T-helper 1 cell (primary cell): Measurements from ENCODE around the gene ZBTB7B.
"Not testable (repeated sequence)": the region's sequence is repeated elsewhere in the genome, so short reads cannot be mapped to it uniquely, and the experiment has no call there.

ENCODE experiments used
- DNase-seq, 5 donors: peaks; one replicate each; pipeline ENCODE4 v3.0.0-alpha.2; 2012 to 2020

ZBTB7B gene

GRCh38 chr1:154969246-154969645, 33.4 kb upstream of the ZBTB7B start:
- no peak for DNase-seq

GRCh38 chr1:154969860-154970452, 32.6 kb upstream of the ZBTB7B start:
- no peak for DNase-seq

- peak in 1 of 5 donors; percentile 39 for DNase-seq
Observed at GRCh38 chr1:154970631-154971340, 31.8 kb upstream of the ZBTB7B start, which contains the start of gene SHC1. Gene SHC1, minus strand, starts transcription at chr1:154970747. Its CDS starts 221 bp downstream, at chr1:154970526.

GRCh38 chr1:154971341-154971998, 31.1 kb upstream of the ZBTB7B start:
- no peak for DNase-seq

GRCh38 chr1:154972213-154972516, 30.4 kb upstream of the ZBTB7B start:
- no peak for DNase-seq

- no peak for DNase-seq
Observed at GRCh38 chr1:154972517-154973343, 29.9 kb upstream of the ZBTB7B start.

GRCh38 chr1:154973344-154974101, 29.1 kb upstream of the ZBTB7B start:
- peak; percentile 81 to 94 (median 91) for DNase-seq

GRCh38 chr1:154974102-154974807, 28.3 kb upstream of the ZBTB7B start, which contains the start of gene CKS1B:
Gene CKS1B, plus strand, starts transcription at chr1:154974681. Its CDS starts 65 bp downstream, at chr1:154974746.
- DNase-seq = peak; percentile 91 to 100 (median 95)

- DNase-seq = peak; percentile 89 to 96 (median 91)
Observed at GRCh38 chr1:154974808-154975408, 27.7 kb upstream of the ZBTB7B start.

GRCh38 chr1:154975409-154976059, 27.1 kb upstream of the ZBTB7B start:
- DNase-seq = peak in 4 of 5 donors; percentile 27 to 58 (median 34)

- DNase-seq = not testable (repeated sequence)
Observed at GRCh38 chr1:154977762-154978161, 24.8 kb upstream of the ZBTB7B start.

- DNase-seq = no peak
Observed at GRCh38 chr1:154978360-154978759, 24.2 kb upstream of the ZBTB7B start.

- DNase-seq = no peak
Observed at GRCh38 chr1:154982341-154982740, 20.3 kb upstream of the ZBTB7B start.

- DNase-seq = peak; percentile 87 to 99 (median 94)
Observed at GRCh38 chr1:154982897-154983648, 19.5 kb upstream of the ZBTB7B start, which contains the start of gene FLAD1. Gene FLAD1, plus strand, starts transcription at chr1:154983344. Its CDS starts 351 bp downstream, at chr1:154983695.

GRCh38 chr1:154983776-154984466, 18.7 kb upstream of the ZBTB7B start:
- DNase-seq = no peak

- not testable (repeated sequence) for DNase-seq
Observed at GRCh38 chr1:154986736-154987135, 15.9 kb upstream of the ZBTB7B start.

GRCh38 chr1:154987326-154987725, 15.3 kb upstream of the ZBTB7B start:
- DNase-seq = no peak

GRCh38 chr1:154988058-154988954, 14.3 kb upstream of the ZBTB7B start:
- no peak for DNase-seq
